ENCODE results near the gene ITGAV.

ITGAV gene

DNA sequence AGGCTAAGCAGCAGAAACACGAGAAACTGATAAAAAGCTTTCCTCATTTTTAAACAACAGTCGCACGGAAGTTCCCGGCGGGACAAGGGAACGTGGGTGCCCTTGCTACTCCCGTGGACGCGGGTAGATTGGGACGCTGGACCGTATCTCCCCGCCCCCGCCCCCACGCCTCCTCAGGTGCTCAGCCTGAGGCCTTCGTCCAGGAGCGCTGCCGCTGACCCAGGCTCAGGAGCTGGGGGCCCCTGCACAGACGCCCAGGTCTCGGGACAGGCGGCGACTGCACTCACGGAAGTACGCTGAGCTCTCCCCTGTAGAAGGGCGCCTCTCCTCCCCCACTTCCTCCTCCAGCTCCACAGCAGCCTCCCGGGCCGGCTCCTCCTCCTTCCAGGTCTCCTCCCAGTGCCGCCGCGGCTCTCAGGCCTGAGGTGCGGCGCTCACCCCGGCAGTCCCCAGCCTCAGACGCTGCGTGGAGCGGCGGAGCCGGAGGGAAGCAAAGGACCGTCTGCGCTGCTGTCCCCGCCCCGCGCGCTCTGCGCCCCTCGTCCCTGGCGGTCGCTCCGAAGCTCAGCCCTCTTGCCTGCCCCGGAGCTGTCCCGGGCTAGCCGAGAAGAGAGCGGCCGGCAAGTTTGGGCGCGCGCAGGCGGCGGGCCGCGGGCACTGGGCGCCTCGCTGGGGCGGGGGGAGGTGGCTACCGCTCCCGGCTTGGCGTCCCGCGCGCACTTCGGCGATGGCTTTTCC is at the start of gene ITGAV:
Gene ITGAV (plus strand): TSS at position 445 of the 738 bp plus-strand sequence. CDS start 283 bp downstream, at position 728.
- H3K9ac ChIP-seq (ENCODE audit: insufficient read length, low read depth) = peak within 1 kb of the TSS; percentile 93
- no peaks in the 10 kb centered on the region for H3K9me3 ChIP-seq (ENCODE audit: insufficient read depth, low read length)
- DNase-seq (ENCODE audit: low read depth, low spot score) = peak; percentile 87
- peaks cover 5% of the 10 kb centered on the region for H3K27me3 ChIP-seq (ENCODE audit: insufficient read depth, insufficient read length)
- H3K4me3 ChIP-seq (ENCODE audit: insufficient read length, low read depth) = peak within 1 kb of the TSS; percentile 81
- TF ChIP-seq YY1 (IDR thresholded peaks at IDR 0.05; ENCODE audit: insufficient read depth, insufficient read length) (no peak), ZNF274 (IDR thresholded peaks at IDR 0.05; ENCODE audit: low read depth, low read length) (no peak), SUZ12 (IDR thresholded peaks at IDR 0.05; ENCODE audit: extremely low read depth, insufficient read depth, insufficient read length) (no peak)
- peaks cover 6% of the 10 kb centered on the region for H3K36me3 ChIP-seq (ENCODE audit: insufficient read depth, insufficient read length, low read length)
- no peaks in the 10 kb centered on the region for H3K4me1 ChIP-seq (ENCODE audit: insufficient read depth, insufficient read length)

DNA sequence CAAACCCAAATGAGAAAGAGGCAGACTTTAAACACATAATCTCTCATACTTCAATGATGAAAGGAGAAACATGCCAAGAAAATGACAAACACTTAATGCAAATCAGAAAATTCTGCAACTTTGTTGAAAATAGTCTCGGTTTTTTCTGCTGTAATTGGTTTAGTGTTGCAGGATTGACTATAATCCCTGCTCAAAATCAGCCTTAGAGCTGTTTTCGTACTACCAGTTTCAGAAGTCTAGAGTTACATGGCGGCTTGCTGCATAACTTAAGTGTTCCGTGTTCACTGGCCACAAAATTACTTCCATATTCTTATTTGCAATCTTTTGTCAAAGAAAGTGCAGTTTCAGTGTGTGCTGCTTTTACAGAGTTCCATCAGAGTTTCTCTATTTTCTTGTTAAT is 48.9 kb upstream of the ITGAV start:
- no peak for TF ChIP-seq YY1 (IDR thresholded peaks at IDR 0.05; ENCODE audit: insufficient read depth, insufficient read length)
- no peak for TF ChIP-seq SUZ12 (IDR thresholded peaks at IDR 0.05; ENCODE audit: extremely low read depth, insufficient read depth, insufficient read length)
- no peak for TF ChIP-seq ZNF274 (IDR thresholded peaks at IDR 0.05; ENCODE audit: low read depth, low read length)
- H3K27me3 ChIP-seq (ENCODE audit: insufficient read depth, insufficient read length) = no peaks in the 10 kb centered on the region
- H3K4me3 ChIP-seq (ENCODE audit: insufficient read length, low read depth) = no peak overlapping the region

DNA sequence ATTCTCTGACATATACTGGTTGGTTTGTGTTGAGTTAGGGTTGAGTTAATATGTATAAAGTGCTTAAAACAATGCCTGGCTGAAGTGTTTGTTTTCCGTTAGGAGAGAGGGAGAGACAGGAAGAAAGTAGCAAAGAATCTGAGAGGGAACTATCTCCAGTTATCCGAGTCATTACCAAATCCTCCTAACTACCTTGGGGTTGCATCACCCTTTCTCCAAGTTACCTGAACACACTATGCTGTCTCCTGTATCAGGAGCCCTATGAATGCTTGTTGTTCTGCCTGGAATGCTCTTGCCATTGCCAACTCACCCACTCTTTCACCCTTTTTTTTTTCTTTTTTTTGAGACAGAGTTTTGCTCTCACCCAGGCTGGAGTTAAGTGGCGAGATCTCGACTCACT is 47.9 kb upstream of the ITGAV start:
- Histone ChIP-seq H3K9ac (ENCODE audit: insufficient read length, low read depth) (no peak overlapping the region), H3K4me1 (ENCODE audit: insufficient read depth, insufficient read length) (no peaks in the 10 kb centered on the region)
- no peak for DNase-seq (ENCODE audit: low read depth, low spot score)

More for the DNA sequence above, 48.9 kb upstream of the ITGAV start:
- Histone ChIP-seq H3K4me1 (ENCODE audit: insufficient read depth, insufficient read length) (no peaks in the 10 kb centered on the region), H3K36me3 (ENCODE audit: insufficient read depth, insufficient read length, low read length) (no peaks in the 10 kb centered on the region), H3K9ac (ENCODE audit: insufficient read length, low read depth) (no peak overlapping the region), H3K9me3 (ENCODE audit: insufficient read depth, low read length) (no peaks in the 10 kb centered on the region)
- no peak for DNase-seq (ENCODE audit: low read depth, low spot score)

DNA sequence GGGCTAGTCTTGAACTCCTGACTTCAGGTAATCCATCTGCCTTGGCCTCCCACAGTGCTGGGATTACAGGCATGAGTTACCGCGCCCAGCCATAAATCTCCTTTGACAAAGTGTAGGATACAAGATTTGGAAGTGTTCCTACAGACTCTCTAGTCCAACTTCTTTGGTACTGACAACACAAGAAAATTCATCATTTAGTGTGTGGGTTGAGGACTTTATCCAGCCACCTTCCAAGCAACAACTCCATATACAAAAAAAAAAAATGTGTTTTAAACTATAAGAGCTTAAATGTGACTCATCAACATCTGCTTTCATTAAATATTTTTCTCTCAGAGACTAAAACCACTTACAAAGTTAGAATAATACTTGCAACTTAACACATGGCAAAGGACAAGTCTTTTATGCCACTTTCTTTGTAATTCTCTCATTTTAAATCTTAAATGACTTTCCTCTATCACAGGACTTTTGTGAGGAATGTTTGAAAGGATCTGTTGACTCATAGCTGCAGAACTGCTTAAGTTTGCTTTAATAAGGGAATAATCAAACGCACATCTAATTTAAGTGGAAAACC is 46.2 kb upstream of the ITGAV start:
- no peak overlapping the region for H3K9ac ChIP-seq (ENCODE audit: insufficient read length, low read depth)
- no peak for DNase-seq (ENCODE audit: low read depth, low spot score)
- TF ChIP-seq YY1 (IDR thresholded peaks at IDR 0.05; ENCODE audit: insufficient read depth, insufficient read length) = no peak
- TF ChIP-seq ZNF274 (IDR thresholded peaks at IDR 0.05; ENCODE audit: low read depth, low read length) = no peak
- no peak for TF ChIP-seq SUZ12 (IDR thresholded peaks at IDR 0.05; ENCODE audit: extremely low read depth, insufficient read depth, insufficient read length)

More for the DNA sequence above, 47.9 kb upstream of the ITGAV start:
- no peaks in the 10 kb centered on the region for H3K36me3 ChIP-seq (ENCODE audit: insufficient read depth, insufficient read length, low read length)
- TF ChIP-seq YY1 (IDR thresholded peaks at IDR 0.05; ENCODE audit: insufficient read depth, insufficient read length) (no peak), ZNF274 (IDR thresholded peaks at IDR 0.05; ENCODE audit: low read depth, low read length) (no peak), SUZ12 (IDR thresholded peaks at IDR 0.05; ENCODE audit: extremely low read depth, insufficient read depth, insufficient read length) (no peak)
- H3K9me3 ChIP-seq (ENCODE audit: insufficient read depth, low read length) = no peaks in the 10 kb centered on the region
- no peak overlapping the region for H3K4me3 ChIP-seq (ENCODE audit: insufficient read length, low read depth)
- no peaks in the 10 kb centered on the region for H3K27me3 ChIP-seq (ENCODE audit: insufficient read depth, insufficient read length)

DNA sequence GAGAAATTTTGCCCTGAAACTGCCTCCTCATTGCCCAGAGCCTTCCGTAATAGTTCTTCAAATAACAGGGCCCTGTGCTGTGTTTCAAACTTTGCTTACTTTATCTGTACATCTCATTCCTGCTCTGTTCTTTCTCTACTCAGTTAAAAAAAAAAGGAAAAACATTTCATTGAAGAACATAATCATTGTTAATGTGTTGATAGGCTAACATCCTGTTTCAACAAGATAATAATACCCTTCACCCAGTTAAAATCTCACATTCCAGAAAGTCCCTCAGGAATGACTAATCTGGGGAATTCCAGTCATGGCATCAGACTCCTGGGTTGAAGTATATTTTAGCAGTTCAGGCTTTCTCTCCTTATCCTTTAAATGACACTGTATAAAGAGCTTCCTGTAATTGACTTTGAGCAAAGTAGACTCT is 45.6 kb upstream of the ITGAV start:
- no peak for DNase-seq (ENCODE audit: low read depth, low spot score)
- no peak overlapping the region for H3K4me3 ChIP-seq (ENCODE audit: insufficient read length, low read depth)
- H3K9ac ChIP-seq (ENCODE audit: insufficient read length, low read depth) = no peak overlapping the region
- H3K9me3 ChIP-seq (ENCODE audit: insufficient read depth, low read length) = no peaks in the 10 kb centered on the region
- no peaks in the 10 kb centered on the region for H3K27me3 ChIP-seq (ENCODE audit: insufficient read depth, insufficient read length)
- H3K36me3 ChIP-seq (ENCODE audit: insufficient read depth, insufficient read length, low read length) = no peaks in the 10 kb centered on the region
- no peaks in the 10 kb centered on the region for H3K4me1 ChIP-seq (ENCODE audit: insufficient read depth, insufficient read length)
- TF ChIP-seq ZNF274 (IDR thresholded peaks at IDR 0.05; ENCODE audit: low read depth, low read length) = no peak
- TF ChIP-seq SUZ12 (IDR thresholded peaks at IDR 0.05; ENCODE audit: extremely low read depth, insufficient read depth, insufficient read length) = no peak
- no peak for TF ChIP-seq YY1 (IDR thresholded peaks at IDR 0.05; ENCODE audit: insufficient read depth, insufficient read length)

More for the DNA sequence above, 46.2 kb upstream of the ITGAV start:
- Histone ChIP-seq H3K27me3 (ENCODE audit: insufficient read depth, insufficient read length) (no peaks in the 10 kb centered on the region), H3K4me1 (ENCODE audit: insufficient read depth, insufficient read length) (no peaks in the 10 kb centered on the region), H3K36me3 (ENCODE audit: insufficient read depth, insufficient read length, low read length) (no peaks in the 10 kb centered on the region), H3K4me3 (ENCODE audit: insufficient read length, low read depth) (no peak overlapping the region), H3K9me3 (ENCODE audit: insufficient read depth, low read length) (no peaks in the 10 kb centered on the region)

DNA sequence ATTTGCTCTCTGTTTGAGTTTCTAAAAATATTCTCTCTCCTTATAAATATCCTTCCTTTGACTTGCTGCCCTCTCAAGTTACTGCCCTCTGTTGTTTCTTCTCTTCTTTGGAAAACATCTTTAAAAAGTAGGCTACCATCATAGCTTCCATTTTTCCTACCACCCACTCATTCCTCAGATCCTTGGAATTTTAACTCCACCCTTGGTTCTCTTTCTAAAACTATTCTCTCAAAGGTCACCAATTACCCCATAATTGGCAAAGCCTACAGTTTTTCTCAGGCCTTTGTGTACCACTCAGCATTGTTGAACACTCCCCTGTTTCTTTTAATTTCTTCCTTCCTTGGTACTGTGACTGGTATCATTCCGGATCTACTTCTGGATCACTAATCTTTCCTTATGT is 43.0 kb upstream of the ITGAV start:
- no peak for DNase-seq (ENCODE audit: low read depth, low spot score)
- Histone ChIP-seq H3K9ac (ENCODE audit: insufficient read length, low read depth) (no peak overlapping the region), H3K27me3 (ENCODE audit: insufficient read depth, insufficient read length) (no peaks in the 10 kb centered on the region), H3K4me3 (ENCODE audit: insufficient read length, low read depth) (no peak overlapping the region), H3K36me3 (ENCODE audit: insufficient read depth, insufficient read length, low read length) (no peaks in the 10 kb centered on the region), H3K4me1 (ENCODE audit: insufficient read depth, insufficient read length) (no peaks in the 10 kb centered on the region), H3K9me3 (ENCODE audit: insufficient read depth, low read length) (no peaks in the 10 kb centered on the region)
- TF ChIP-seq ZNF274 (IDR thresholded peaks at IDR 0.05; ENCODE audit: low read depth, low read length) (no peak), YY1 (IDR thresholded peaks at IDR 0.05; ENCODE audit: insufficient read depth, insufficient read length) (no peak), SUZ12 (IDR thresholded peaks at IDR 0.05; ENCODE audit: extremely low read depth, insufficient read depth, insufficient read length) (no peak)

DNA sequence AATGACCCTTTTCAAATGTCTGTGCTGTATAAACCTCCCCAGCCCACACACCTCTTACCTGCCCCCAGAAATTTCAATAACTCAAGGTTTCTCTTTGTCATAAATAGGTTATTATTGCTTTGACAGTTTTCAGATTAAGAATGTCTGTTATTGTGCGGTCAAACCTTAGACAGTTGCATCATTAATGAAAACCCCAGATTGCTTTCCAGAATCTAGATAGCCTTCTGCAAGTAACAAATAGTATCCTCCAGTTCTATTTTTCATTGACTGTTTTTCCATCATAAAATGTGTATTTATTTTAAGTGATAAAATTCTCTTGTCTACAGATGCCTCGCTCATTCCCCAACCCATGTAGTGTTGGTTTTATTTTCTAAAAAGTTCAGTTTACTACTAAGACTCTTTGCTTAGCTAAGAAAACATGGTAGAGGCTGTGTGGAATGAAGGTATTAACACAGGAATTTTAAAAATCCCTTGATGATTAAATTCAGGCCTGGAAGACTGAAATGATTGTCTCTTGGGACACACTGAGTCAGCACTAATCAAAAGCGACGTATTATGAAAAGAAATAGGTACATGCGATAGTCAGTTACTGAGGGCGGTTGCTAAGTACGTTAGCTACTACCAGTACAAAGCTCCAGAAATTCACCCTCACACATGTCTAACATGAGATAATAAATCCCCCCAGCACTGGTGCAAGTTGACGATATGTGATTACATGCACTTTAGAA is 38.4 kb upstream of the ITGAV start:
- Histone ChIP-seq H3K27me3 (ENCODE audit: insufficient read depth, insufficient read length) (no peaks in the 10 kb centered on the region), H3K9me3 (ENCODE audit: insufficient read depth, low read length) (no peaks in the 10 kb centered on the region), H3K4me1 (ENCODE audit: insufficient read depth, insufficient read length) (no peaks in the 10 kb centered on the region), H3K4me3 (ENCODE audit: insufficient read length, low read depth) (no peak overlapping the region), H3K36me3 (ENCODE audit: insufficient read depth, insufficient read length, low read length) (no peaks in the 10 kb centered on the region), H3K9ac (ENCODE audit: insufficient read length, low read depth) (no peak overlapping the region)
- TF ChIP-seq SUZ12 (IDR thresholded peaks at IDR 0.05; ENCODE audit: extremely low read depth, insufficient read depth, insufficient read length) (no peak), YY1 (IDR thresholded peaks at IDR 0.05; ENCODE audit: insufficient read depth, insufficient read length) (no peak), ZNF274 (IDR thresholded peaks at IDR 0.05; ENCODE audit: low read depth, low read length) (no peak)
- no peak for DNase-seq (ENCODE audit: low read depth, low spot score)

Measured in NT2/D1 (cell line).